NCI-H2196 treated with DMSO at 0.1 percent for 48 hours (cell line): ENCODE data around the gene OR10G2.
"Not testable (repeated sequence)": the region's sequence is repeated elsewhere in the genome, so short reads cannot be mapped to it uniquely, and the experiment has no call there.

Experiments used
- DNase-seq: peaks from one replicate; lab custom pipeline; 2025; ENCODE audit not compliant: unreplicated experiment; lab: John Stamatoyannopoulos, UW

The OR10G2 gene, protein sequence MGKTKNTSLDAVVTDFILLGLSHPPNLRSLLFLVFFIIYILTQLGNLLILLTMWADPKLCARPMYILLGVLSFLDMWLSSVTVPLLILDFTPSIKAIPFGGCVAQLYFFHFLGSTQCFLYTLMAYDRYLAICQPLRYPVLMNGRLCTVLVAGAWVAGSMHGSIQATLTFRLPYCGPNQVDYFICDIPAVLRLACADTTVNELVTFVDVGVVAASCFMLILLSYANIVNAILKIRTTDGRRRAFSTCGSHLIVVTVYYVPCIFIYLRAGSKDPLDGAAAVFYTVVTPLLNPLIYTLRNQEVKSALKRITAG

DNA sequence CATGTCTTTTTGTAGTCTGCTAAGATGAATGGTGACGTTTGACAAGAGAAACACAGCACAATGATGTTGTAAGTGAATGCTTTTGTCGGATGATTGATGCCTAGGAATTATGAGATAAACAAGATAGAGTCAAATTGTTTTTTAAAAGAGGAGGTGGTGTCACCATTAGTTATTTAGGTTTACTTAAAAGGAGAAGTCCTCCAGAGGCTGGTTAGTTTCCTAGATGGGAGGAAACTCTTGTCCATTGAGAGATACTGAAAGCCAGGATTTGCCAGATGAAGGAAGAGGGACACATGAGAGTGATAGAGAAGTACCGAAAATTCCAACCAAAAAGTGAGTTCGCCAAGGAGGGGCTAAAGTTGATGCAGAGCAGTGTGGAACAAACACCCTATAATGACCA, at the start of gene OR10G2:
Gene OR10G2 (minus strand): TSS at position 101 of the 400 bp plus-strand sequence. CDS start 98 bp downstream, at position 3.
- no peak for DNase-seq

DNA sequence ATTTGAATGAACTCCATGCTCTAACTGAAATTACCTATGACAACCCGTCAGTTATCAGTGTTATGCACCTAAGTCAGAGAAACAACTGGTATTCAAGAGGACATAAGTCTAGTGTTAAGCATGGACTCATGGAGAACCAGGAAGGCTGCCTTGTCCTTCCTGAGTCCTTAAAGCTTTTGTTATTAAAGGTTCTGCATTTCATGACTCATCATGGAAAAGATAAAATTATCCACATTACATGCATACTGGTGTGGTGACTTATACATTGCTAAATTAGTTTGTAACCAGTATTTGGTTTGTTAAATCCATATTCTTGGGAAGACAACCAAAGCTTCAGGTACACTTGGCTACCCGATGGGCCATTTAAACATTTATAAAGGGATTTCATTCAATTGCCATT, 45.3 kb upstream of the OR10G2 start:
- DNase-seq = no peak

DNA sequence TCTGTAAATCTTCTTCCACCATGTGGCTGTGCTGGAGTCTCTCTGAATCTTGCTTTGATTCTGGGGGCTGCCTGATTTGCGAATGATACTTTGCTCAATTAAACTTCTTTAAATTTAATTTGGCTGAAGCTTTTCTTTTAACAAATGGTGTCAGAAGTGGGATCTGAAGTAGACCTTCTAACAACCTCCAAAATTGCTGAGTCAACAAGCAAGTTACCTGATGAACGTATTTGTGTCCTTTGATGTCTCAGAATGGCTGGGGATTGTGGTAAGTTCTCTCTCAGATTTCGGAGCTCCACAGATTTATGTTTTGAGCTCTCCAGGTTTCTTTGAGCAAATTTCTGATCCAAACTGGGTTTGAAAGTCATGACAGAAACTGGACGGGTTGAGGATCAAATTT, 40.8 kb upstream of the OR10G2 start:
- no peak for DNase-seq

DNA sequence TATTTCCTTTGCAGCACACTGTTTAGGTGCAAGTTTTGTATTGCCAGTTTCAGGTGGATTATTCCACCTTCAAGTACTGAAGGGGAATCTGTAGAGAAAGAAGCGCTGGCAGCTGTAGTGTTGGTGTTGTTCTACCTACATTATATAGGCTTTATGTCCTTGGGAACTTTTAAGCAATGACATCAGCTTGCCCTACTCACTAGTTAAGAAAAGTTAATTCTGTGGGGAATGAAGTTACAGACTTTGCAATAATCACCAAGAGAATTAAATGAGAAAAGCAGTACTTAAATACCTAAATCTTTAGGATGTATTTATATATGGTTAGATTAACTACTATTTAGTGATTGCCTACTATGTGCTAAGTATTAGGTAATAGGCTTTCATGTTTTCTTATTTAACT, 39.0 kb upstream of the OR10G2 start, which contains the start of gene OR4E1:
Gene OR4E1 (minus strand): TSS at position 101 of the 400 bp plus-strand sequence. CDS start 2,883 bp downstream, outside the sequence.
- no peak for DNase-seq

DNA sequence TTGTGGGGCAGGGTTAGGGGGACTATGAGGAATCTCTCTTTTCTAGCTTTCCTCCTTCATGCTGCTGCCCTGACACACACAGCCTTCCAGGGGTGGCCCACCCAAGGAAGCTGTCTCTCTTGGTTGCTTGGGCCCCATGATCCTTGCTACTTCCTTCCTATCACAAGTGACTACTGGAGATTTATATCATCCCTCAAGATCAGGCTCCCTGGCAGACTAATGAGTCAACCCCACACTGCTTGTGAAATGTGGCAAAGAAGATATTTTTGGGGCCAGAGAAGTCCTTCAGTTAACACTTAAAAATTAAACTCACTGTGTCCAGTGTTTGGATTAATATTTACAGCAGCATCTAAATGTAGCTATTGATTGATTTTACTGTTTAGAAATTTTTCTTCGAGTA, 37.4 kb upstream of the OR10G2 start:
- DNase-seq = no peak

DNA sequence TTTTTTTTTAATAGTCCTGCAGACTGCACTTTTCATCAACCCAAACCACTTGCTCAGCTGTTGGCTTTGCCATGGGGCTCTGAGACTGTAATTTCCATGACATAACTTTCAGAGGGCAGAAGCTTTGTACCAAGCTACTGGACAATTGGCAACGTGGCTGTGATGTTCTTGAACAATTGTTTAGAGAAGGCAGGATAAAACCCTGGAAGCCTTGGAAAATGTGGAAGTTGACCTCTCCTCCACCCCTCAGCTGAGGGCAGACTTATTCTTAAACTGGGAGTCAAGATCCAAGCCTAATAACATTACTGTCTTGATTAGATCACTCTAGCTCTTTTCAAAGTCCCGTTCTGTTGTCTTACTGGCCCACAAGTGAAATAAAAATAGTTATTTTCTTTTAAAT, 36.6 kb upstream of the OR10G2 start:
- DNase-seq = no peak

DNA sequence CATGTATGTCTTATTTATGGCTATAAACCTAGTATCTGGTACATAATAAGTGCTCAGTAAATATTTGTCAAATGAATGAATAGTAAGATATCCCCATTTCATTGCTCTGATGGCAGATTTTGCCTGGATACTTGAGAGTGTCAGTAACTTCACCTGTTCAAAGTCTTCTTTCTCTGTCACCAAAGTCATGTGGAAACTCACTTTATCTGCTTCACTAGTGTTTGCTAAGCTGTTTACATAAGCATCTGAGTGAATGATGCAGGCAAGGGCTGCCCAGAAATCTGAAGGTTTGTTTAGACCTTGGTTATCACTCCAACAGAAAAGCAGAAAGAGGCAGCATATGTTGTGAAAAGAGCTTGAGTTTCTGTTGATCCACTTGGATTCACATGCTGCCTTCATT, 34.5 kb upstream of the OR10G2 start:
- no peak for DNase-seq

DNA sequence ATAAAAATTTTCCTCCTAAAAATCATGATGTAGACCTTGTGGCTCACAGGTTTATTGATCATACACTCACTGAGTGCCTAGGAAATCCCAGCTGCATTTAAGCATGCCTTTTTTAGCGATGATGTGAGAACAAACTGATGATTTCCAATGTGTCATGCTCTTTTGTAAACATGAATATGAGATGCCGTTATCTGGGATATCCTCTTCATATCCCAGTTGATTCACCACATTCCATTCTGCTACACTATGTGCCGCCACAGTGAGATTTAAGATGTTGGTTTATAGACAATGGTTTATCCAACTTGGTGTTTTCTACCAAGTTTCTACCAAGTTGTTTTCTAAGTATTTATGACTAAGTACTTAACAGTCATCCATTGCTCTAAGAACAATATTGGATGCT, 33.6 kb upstream of the OR10G2 start:
- no peak for DNase-seq

DNA sequence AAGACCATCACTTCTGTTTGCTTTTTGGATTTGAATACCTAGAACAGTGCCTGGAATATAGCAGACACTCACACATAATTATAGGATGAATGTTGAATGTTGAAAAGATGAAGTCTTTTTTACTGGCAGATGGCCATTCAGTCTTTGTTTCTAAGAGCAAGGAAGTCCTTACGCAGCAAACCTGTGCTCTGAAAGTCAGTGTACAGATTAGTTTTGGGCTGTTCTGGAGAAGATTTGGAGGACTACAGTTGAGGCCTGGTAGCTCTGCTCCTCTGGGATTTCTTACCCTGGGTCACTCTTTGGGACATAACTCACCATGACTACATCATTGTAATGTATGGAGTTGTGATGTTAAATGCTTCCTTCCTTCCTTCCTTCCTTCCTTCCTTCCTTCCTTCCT, 22.2 kb upstream of the OR10G2 start:
- DNase-seq = no peak

DNA sequence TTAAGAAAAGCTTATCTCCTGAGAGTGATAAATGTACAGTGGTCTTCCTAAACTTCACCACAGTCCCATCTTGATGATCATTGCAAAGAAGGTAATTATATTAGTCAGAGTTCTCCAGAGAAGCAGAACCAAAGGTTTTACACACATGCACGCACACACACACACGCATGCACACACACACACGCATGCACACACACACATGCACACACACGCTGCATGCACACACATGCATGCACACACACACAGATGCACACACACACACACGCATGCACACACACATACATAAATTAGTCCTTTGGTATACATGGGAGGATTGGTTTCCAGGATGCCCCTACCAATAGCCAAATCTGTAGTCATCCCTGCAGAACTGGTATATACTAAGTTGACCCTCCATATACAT, 19.5 kb upstream of the OR10G2 start:
- no peak for DNase-seq

DNA sequence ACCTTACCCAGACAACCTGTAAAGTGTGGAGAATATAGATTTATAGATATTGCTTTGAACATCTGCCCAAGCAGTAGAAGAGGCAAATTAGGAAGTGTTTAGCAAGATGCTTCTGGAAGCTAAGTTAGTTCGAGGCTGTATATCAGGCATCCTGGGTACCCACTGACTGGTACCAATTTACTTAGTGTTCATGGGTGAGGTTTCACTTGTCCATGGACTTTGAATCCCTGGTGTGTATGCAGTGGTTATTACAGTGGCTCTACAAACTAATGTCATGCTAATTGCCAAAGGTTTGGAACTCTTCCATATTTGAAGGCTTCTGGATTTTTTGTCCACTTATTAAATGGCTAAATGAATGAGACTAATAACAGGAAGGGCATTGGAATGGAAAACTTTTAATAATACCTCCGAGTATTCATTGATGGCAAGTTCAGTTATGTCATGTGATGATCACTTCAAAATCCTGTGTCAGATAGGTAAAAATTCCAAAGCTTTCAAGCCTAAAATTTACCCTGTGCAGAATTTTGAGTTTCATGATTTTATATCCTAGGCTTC, 18.7 kb upstream of the OR10G2 start, which contains the start of gene OR4E2:
Gene OR4E2 (plus strand): TSS at position 505 of the 555 bp plus-strand sequence. CDS start 11,248 bp downstream, outside the sequence.
- DNase-seq = no peak

DNA sequence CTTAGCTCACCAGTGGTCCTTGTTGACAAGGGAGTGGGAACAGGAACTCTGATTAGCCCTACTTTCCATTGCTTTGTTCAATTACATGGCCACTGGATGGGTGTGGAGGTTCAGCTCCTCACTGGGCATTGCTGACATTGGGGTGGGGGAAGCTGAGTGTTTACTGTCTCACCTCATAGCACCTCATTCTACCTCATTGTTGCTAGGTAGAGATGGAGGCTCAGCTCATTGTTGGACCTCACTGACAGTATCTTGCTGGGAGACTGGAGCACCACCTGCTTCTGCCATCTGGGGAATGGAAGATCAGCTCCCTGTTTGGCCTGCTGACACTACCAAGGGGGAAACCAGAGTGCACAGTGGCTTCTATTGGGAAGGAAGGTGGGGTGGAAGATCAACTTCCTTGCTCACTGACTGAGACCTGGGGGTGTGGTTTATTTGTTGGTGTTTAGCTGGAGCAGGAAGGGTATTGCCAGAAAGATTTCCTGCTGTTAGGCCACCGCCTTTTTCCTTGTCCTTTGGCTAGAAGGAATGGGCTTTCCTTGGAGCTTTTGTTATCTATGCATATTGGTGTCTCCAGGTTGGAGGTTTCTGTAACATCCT, 17.6 kb upstream of the OR10G2 start:
- DNase-seq = no peak

DNA sequence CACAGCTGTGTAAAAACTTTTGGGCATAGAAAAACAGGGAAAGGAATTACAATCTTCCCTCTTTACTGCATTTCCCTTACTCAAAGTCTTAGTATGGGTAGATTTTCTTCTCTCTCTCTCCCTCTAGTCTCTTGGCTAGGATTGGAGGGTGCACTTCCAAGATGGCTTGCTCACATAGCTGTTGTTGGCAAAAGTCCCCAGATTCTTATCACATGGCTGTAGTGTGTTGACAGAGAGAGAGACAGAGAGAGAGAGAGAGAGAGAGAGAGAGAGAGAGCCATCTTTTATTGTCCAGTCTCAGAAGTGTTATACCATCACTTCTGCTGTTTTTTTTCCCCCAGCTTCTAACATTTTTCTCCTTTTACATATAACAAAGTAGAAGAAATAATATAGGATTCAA, 12.6 kb upstream of the OR10G2 start:
- DNase-seq = no peak

DNA sequence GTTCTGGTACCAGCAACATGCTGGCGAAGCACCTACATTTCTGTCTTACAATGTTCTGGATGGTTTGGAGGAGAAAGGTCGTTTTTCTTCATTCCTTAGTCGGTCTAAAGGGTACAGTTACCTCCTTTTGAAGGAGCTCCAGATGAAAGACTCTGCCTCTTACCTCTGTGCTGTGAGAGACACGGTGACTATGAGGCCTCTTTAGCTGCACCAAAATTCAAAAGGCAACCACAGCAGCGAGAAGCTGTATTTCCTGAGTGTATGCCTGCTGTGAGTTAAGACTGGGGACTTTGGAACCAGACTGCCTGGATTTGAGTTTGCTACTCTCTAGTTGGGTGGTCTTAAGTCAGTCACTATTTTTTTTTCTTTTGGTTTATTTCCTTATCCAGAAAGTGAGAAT, 8.7 kb upstream of the OR10G2 start:
- DNase-seq = no peak

DNA sequence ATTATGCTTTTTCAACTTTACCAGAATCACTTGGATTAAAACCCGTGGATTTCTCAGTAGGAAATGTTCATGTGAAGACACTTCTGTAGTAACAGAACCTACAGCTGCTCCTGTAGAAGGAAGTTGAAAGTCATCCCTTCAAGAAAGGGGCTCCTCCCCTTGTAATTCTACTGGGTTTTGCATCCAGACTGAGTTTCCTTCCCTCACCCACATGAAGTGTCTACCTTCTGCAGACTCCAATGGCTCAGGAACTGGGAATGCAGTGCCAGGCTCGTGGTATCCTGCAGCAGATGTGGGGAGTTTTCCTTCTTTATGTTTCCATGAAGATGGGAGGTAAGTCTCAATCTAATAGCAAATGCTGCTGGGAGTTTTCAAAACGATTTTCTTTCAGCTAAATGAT, 7.9 kb upstream of the OR10G2 start:
- DNase-seq = no peak

DNA sequence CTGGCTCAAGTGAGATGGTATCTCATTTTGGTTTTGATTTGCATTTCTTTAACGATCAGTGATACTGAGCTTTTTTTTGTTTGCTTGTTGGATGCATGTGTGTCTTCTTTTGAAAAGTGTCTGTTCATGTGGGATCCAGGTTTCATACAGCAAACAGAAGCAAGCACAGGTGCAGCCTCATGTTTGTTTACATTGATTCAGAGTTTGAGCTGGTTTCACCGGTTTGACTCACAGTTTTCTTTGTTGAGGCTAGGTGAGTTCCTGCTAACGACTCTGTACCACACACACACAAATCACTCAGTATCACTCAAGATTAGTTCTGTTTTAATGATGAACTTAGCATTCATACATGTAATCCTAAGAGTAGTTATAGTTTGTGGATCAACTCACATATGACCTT, 3.7 kb downstream of the OR10G2 start:
- DNase-seq = no peak

DNA sequence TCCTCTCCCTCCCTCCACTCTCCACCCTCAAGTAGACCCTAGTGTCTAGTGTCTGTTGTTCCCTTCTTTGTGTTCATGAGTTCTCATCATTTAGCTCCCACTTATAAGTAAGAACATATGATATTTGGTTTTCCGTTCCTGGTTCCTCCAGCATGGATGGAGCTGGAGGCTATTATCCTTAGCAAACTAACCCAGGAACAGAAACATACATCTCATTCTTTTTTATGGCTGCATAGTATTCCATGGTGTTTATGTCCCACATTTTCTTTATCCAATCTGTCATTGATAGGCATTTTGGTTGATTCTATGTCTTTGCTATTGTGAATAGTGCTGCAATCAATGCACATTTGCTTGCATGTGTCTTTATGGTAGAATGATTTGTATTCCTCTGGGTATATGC, 4.2 kb downstream of the OR10G2 start:
- DNase-seq = not testable (repeated sequence)

DNA sequence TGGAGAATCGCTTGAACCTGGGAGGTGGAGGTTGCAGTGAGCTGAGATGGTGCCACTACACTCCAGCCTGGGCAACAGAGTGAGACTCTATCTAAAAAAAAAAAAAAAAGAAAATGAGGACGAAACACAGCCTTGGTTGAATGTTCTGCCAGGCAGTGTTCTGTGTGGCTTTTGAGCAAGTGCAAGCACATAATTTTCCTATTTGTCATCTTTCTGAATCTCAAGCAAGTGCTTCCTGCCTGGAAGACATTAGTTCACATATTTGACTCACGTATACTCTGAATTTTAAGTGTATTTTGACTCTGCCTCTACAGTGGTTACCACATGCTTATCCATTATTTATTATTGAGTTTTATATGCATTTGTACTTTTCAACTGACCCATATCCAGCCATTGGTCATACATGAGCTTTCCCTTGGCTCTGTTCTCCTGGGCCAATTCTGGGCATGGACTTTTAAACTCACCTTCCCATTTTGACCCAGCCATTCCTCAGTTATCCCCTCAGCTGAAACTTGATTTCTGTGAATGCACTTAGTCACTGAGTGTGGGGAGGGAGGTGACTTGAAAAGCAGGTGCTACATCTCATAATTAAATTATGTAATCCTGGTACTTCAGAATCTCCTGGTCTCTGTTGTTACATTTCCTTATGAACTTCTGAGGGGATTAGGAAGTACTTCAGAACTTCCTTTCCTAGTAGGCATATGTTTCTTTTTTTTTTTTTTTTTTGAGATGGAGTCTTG, 8.1 kb downstream of the OR10G2 start:
- no peak for DNase-seq

DNA sequence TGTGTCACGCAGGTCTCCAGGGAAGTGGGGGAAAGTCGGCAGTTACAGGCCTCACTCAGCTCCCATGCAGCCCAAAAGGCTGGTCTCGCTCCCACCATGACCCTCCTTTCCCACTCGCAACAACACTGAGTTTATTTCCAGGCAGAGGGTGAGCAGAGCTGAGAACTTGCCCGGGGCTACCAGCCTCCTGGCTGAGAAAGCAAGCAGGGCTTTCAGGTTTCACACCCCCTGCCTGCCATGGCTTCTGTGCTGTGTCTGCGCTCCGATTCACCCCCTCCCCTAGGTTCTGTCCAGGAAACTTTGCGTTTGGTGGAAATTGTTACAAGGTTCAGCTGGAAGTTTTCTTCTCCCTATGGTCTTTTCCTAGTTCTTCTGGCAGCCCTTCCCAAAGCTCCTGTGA, 17.1 kb downstream of the OR10G2 start:
- no peak for DNase-seq

DNA sequence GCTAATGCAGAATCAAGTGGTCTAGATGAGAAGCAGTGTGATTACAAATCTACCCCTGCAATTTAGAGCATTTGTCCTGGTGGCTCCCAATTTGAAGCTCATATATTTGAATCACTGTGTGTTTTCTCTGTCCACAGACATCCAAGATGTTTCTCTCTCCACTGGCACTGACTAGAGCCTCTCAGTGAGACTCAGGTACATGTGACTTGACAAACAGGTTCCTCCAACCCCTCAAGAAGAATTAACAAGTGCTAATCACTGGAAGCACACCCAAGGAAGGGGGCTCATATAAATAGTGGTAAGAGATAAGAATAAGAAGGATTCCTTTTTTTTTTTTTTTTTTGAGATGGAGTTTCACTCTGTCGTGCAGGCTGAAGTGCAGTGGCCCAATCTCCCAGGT, 20.5 kb downstream of the OR10G2 start:
- DNase-seq = no peak

DNA sequence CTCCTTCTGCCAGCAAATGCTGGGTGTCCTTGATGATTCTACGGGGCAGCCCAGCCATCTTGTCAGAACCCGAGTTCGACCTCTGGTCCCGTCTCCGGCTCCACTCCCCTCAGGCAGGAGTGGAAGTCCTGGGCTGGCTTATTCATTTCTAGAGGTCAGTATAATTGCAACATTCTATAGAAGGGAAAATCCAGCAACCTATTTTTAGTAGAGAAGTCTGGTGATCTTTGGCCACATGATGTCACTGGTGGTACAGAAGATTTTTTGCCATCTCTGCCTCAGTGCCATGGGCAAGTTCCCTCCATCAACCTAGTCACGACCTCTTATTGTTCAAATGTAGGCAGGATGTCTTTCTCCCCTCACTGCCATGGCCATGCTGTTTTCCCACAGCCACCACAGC, 22.4 kb downstream of the OR10G2 start:
- no peak for DNase-seq

DNA sequence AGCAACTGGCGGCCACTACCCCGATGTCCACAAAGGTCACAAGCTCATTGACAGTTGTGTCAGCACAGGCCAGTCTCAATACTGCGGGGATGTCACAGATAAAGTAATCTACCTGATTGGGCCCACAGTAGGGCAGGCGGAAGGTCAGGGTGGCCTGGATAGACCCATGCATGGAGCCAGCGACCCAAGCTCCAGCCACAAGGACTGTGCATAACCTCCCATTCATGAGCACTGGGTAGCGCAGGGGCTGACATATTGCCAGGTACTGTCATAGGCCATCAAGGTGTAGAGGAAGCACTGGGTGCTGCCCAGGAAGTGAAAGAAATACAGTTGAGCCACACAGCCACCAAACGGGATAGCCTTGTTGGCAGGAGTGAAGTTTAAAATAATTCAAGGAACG, 32.6 kb downstream of the OR10G2 start:
- not testable (repeated sequence) for DNase-seq
